CD4-positive, alpha-beta T cell treated with Interleukin-12 subunit alpha and Interleukin-12 subunit beta, for 1 hour (primary cell): Measurements from ENCODE around the gene HMCN1.
"Not testable (repeated sequence)": the region's sequence is repeated elsewhere in the genome, so short reads cannot be mapped to it uniquely, and the experiment has no call there.

ENCODE experiments used
- DNase-seq: peaks from one replicate; pipeline ENCODE4 v3.0.0-alpha.2; 2020

Gene HMCN1

GRCh38 chr1:186179231-186179630 lies 445.0 kb downstream of the HMCN1 start:
- DNase-seq, result no peak

- DNase-seq, result no peak
Observed at GRCh38 chr1:186183219-186183618, 449.0 kb downstream of the HMCN1 start.

- DNase-seq, result no peak
Observed at GRCh38 chr1:186183970-186184628, 449.9 kb downstream of the HMCN1 start.

DNA sequence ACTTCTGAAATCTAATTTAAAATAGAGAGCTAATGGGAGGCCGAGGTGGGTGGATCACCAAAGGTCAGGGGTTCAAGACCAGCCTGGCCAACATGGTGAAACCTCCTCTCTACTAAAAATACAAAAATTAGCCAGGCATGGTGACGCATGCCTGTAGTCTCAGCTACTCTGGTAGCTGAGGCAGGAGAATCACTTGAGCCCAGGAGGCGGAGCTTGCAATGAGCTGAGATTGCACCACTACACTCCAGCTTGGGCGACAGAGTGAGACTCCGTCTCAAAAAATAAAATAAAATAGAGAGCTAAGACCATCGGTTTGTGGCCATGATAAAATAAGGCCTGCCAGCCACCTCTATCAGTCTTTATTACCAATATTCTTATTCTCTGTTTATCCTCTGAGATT lies 452.1 kb downstream of the HMCN1 start:
- not testable (repeated sequence) for DNase-seq

GRCh38 chr1:186187601-186188000 lies 453.4 kb downstream of the HMCN1 start:
- DNase-seq, result no peak

- DNase-seq, result no peak
Observed at GRCh38 chr1:186188004-186188539, 453.9 kb downstream of the HMCN1 start.

DNA sequence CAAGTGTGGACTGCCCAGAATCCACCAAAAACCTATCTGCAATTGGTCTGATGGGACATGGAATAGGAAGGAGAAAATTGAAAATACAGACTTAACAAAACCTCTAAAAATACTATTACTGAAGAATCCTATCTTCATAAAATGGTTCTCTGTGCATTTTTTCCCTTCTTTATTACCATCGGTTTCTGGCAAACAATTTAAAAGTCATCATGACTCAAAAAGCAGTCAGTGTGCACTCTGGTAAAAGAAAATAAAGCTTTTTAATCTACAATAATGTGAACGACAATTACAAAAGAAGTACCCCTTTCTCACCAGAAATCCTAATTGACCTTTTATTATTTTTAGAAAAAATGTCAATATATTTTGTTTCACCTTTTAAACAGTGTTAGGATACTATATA lies 454.5 kb downstream of the HMCN1 start:
- DNase-seq, result no peak

- DNase-seq, result no peak
Observed at GRCh38 chr1:186189156-186189555, 455.0 kb downstream of the HMCN1 start.

- no peak for DNase-seq
Observed at GRCh38 chr1:186191511-186191910, 457.3 kb downstream of the HMCN1 start.

GRCh38 chr1:186193224-186193623 lies 459.0 kb downstream of the HMCN1 start:
- DNase-seq, result no peak

GRCh38 chr1:186194107-186194756 lies 460.0 kb downstream of the HMCN1 start:
- DNase-seq, result no peak

- no peak for DNase-seq
Observed at GRCh38 chr1:186195377-186195931, 461.3 kb downstream of the HMCN1 start.

- DNase-seq, result no peak
Observed at GRCh38 chr1:186202271-186202764, 468.1 kb downstream of the HMCN1 start.

DNA sequence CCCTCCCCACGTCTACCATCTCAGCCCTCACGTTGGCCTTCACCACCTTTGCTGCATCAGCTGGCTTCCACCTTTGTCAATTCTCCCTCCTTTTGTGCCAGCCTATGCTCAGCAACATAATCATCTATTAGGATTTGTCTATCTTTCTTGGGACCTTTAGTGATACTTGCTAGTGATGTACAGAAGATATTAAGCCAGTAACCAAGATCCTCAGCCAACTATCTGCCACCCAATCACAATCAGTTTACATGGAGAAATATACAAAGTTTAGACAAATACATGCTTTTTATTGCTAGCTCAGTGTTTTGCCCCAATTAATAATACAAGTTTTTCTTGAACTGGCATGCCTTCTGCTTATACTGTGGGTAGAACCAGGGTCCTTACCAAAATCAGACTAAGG lies 468.6 kb downstream of the HMCN1 start:
- DNase-seq, result no peak

GRCh38 chr1:186206048-186206570 lies 471.9 kb downstream of the HMCN1 start:
- no peak for DNase-seq

DNA sequence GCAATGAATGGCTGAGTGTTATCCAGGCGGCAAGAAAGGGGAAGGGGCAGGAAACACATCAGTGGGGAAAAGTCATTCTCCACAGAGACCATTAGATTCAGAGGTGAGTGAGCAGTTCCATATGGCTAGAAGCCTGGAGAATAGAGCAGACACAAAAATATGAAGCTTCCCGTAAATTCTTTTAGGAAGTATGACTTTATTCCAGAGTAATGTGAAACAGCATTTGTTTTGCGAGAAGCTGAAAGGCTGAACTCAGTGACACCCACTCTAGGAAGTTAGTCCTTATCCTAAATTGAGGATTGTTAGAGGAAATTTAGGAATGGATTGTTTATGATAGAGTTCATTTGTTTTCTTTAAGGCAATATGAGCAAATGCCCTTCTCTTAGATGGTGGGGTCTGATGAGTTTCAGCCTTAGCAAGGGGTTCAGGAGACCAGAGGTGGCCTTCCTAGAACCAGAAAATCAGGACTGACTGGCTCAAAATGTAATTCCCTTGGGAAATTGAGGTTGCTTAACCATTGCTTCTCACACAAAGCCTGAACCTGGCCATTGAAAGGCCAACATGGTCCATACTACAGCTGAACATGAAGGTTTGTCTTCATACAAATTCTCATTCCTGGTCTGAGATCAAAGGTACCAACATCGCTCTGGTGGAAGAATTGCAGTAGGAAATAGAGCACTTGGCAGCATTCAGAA lies 473.3 kb downstream of the HMCN1 start:
- no peak for DNase-seq

DNA sequence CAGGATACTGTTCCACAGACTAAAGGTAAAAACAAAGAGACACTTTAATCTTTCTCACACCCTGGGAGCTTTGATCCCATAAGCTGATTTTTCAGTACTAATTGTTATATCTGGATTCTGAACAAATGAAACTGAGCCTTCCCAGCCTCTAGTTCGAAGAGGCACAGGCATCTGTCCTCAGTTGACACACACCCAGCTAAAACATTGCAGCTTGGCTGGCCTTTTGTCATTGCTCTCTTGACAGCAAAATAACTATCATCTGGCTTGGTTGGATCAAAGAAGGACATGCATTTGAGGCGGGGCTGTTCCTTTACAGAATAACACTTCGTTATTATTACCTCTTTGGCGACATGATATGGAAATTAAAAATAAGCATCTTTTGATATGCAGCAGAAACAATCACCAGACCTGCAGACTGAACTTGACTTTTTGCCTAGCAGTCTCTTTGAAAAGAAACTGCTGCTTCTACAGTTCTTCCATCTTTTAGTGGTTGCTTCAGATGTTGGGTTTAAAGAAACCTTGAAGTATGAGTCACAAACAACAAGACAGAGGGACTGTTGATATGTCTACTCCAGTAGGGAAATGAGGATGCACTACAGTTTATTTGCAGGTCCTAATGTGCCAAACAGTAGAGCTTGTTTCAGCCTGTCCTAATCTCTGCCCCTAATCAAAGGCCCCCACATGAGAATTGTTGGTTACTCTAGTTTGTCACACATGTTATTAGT lies 474.4 kb downstream of the HMCN1 start:
- DNase-seq, result no peak

GRCh38 chr1:186210258-186210657 lies 476.1 kb downstream of the HMCN1 start:
- no peak for DNase-seq

GRCh38 chr1:186211583-186211982 lies 477.4 kb downstream of the HMCN1 start:
- not testable (repeated sequence) for DNase-seq

- peak; percentile 28 for DNase-seq
Observed at GRCh38 chr1:186212568-186213224, 478.5 kb downstream of the HMCN1 start.

GRCh38 chr1:186213225-186213607 lies 479.0 kb downstream of the HMCN1 start:
- no peak for DNase-seq

GRCh38 chr1:186214791-186215190 lies 480.6 kb downstream of the HMCN1 start:
- DNase-seq, result no peak
